Measurements from ENCODE around the gene OGA. TPM values are rescaled to one million over a fixed set of nuclear protein-coding genes. Genes with fewer than 3 reads are reported as not detected.

The OGA gene
- total RNA-seq, 2 experiments from 2014 or later, result 125 to 130 TPM

DNA sequence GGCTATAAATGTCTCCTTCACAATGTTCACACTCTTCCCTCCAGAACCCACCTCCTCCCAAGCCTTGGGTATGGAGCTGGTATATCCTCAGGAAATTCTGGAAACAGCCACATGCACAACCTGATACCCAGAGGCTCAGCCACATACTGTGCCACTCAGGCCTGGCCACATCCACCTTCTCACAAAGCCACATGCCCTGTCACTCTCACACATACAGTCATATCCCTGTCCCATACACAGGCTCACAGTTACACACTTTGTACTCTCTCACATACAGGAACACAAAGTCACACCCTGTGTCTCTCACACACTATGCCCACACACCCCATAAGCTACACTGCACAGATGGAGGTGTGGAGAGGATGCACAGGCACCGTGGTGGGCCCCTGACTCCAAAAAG is 15.2 kb upstream of the OGA start:
- no peaks in the 10 kb centered on the region for H3K36me3 Mint-ChIP-seq (ENCODE audit: low read depth)
- H3K4me3 Mint-ChIP-seq, result no peak overlapping the region
- POLR2A ChIA-PET, result interaction anchor here (2.6 kb wide), 1 partner anchor 15 kb away, joined by 22 read pairs; the partner anchor contains the start of gene OGA
- CTCF ChIA-PET, result interaction anchor here (0.8 to 6.4 kb wide), 4 partner anchors 10 to 177 kb away, joined by 3 to 49 read pairs (median 6); partner anchors contain the start of gene KCNIP2
- no peaks in the 10 kb centered on the region for H3K9me3 Mint-ChIP-seq
- intact Hi-C loops (cut with micrococcal nuclease), result no loop called here
- DNase-seq (peak; percentile 33), ATAC-seq (no peak)
- H3K27me3 Mint-ChIP-seq, result no peaks in the 10 kb centered on the region
- peaks cover 48% of the 10 kb centered on the region for H3K4me1 Mint-ChIP-seq (ENCODE audit: low read depth)
- H3K27ac Mint-ChIP-seq, result peak overlapping the region; percentile 21
- TF ChIP-seq, protein P1, sequence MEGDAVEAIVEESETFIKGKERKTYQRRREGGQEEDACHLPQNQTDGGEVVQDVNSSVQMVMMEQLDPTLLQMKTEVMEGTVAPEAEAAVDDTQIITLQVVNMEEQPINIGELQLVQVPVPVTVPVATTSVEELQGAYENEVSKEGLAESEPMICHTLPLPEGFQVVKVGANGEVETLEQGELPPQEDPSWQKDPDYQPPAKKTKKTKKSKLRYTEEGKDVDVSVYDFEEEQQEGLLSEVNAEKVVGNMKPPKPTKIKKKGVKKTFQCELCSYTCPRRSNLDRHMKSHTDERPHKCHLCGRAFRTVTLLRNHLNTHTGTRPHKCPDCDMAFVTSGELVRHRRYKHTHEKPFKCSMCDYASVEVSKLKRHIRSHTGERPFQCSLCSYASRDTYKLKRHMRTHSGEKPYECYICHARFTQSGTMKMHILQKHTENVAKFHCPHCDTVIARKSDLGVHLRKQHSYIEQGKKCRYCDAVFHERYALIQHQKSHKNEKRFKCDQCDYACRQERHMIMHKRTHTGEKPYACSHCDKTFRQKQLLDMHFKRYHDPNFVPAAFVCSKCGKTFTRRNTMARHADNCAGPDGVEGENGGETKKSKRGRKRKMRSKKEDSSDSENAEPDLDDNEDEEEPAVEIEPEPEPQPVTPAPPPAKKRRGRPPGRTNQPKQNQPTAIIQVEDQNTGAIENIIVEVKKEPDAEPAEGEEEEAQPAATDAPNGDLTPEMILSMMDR (IDR thresholded peaks at IDR 0.05), result no peak

- no peak for ATAC-seq
- Mint-ChIP-seq H3K36me3 (ENCODE audit: low read depth) (no peaks in the 10 kb centered on the region), H3K27ac (no peak overlapping the region), H3K27me3 (no peaks in the 10 kb centered on the region), H3K4me1 (ENCODE audit: low read depth) (peaks cover 48% of the 10 kb centered on the region), H3K4me3 (no peak overlapping the region), H3K9me3 (no peaks in the 10 kb centered on the region)
- ChIA-PET POLR2A (interaction anchor here (0.7 to 2.6 kb wide), 2 partner anchors 9 to 14 kb away, joined by 3 to 22 read pairs; partner anchors contain the start of gene OGA), CTCF (interaction anchor here (1.4 to 6.4 kb wide), 4 partner anchors 9 to 178 kb away, joined by 5 to 49 read pairs (median 9); partner anchors contain the start of gene KCNIP2)
- TF ChIP-seq, protein P1 (IDR thresholded peaks at IDR 0.05), result no peak
- DNase-seq, result no peak
- intact Hi-C loops (cut with micrococcal nuclease), result no loop called here
Measured at GRCh38 chr10:101832325-101832771, 14.1 kb upstream of the OGA start.

GRCh38 chr10:101831169-101831811 is 13.0 kb upstream of the OGA start:
- Mint-ChIP-seq H3K36me3 (ENCODE audit: low read depth) (no peaks in the 10 kb centered on the region), H3K27ac (peak overlapping the region; percentile 94), H3K4me1 (ENCODE audit: low read depth) (peaks cover 48% of the 10 kb centered on the region), H3K27me3 (no peaks in the 10 kb centered on the region), H3K4me3 (peak overlapping the region; percentile 70), H3K9me3 (no peaks in the 10 kb centered on the region)
- CTCF ChIA-PET, result interaction anchor here (1.5 kb wide), 2 partner anchors 8 to 12 kb away, joined by 3 to 5 read pairs; no protein-coding TSS in a partner anchor
- no peak for ATAC-seq
- intact Hi-C loops (cut with micrococcal nuclease), result no loop called here
- TF ChIP-seq, protein P1 (IDR thresholded peaks at IDR 0.05), result no peak
- POLR2A ChIA-PET, result interaction anchor here (1.5 to 2.6 kb wide), 4 partner anchors 9 to 13 kb away, joined by 4 to 25 read pairs (median 15); partner anchors contain the start of gene OGA
- DNase-seq, result no peak

DNA sequence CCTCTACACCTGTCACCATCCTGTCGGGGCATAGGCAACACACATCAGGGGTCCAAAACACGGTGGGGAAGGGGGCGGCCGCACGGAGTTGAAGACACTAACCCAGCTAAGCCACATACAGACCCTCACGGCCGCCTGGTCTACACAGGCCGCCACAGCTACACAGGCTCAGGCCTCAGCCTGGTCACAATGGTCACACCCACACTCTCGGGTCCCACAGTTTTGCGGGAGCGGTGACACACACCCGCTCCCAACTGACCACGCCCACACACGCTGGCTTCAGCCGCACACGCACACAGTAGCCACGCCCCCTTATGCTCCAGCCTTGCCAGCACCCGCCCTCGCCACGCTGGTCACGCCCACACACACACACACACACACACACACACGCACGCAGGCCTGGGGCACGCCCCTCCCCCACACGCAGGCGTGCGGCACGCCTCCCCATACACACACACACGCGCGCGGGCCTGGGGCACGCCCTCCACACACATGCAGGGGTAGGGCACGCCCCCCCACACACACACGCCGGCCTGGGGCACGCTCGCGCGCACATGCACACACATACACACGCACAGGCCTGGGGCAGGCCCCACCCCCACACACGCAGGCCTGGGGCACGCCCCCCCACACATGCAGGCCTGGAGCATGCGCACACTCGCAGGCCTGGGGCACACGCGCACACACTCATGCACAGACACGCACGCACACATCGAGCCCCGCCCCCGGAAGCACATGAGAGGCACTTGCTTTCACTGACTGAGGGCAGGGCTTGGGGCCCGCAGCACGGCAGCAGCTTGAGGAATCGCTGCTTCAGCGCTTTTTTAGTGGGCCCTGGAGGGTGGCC is 12.3 kb upstream of the OGA start:
- TF ChIP-seq, protein P1 (IDR thresholded peaks at IDR 0.05), result no peak
- H3K36me3 Mint-ChIP-seq (ENCODE audit: low read depth), result no peaks in the 10 kb centered on the region
- CTCF ChIA-PET, result interaction anchor here (0.9 to 1.5 kb wide), 3 partner anchors 9 to 11 kb away, joined by 3 to 5 read pairs (median 4); no protein-coding TSS in a partner anchor
- H3K4me3 Mint-ChIP-seq, result peak overlapping the region; percentile 70
- ATAC-seq, result peak; percentile 72
- peaks cover 43% of the 10 kb centered on the region for H3K4me1 Mint-ChIP-seq (ENCODE audit: low read depth)
- intact Hi-C loops (cut with micrococcal nuclease), result no loop called here
- POLR2A ChIA-PET, result interaction anchor here (0.9 to 2.4 kb wide), 5 partner anchors 9 to 47 kb away, joined by 3 to 25 read pairs (median 4); partner anchors contain the start of genes NPM3 and OGA
- H3K27me3 Mint-ChIP-seq, result no peaks in the 10 kb centered on the region
- no peaks in the 10 kb centered on the region for H3K9me3 Mint-ChIP-seq
- peak overlapping the region; percentile 94 for H3K27ac Mint-ChIP-seq
- DNase-seq, result peak; percentile 94

All from activated CD8-positive, alpha-beta T cell treated with anti-CD3 and anti-CD28 coated beads for 36 hours (primary cell).